ENCODE results near the gene CHAF1A.

DNA sequence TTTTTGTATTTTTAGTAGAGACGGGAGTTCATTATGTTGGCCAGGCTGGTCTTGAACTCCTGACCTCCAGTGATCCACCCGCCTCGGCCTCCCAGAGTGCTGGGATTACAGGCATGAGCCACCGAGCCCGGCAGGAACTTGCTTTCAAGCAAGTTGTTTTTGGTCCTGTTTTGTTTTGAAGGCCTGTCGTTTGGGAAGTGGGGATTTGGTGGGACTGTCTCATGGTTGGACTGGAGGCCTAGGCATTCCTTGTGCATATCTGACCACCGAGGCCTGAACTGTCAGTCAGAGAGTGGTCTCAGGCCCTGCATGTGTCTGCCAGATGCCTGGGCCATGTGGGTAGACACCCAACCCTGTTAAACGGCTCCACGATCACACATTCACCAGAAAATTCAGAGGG lies 28.9 kb downstream of the CHAF1A start:
- TF ChIP-seq TAF1 (IDR thresholded peaks at IDR 0.05; ENCODE audit: borderline replicate concordance, low read depth, low read length): no peak
- TF ChIP-seq POLR2A (IDR thresholded peaks at IDR 0.05; ENCODE audit: low read depth, low read length): peak; percentile 3; the same call in 1 of the 2 replicates
- TF ChIP-seq POLR2AphosphoS5 (IDR thresholded peaks at IDR 0.05; ENCODE audit: low read depth, low read length): no peak

All from GM12892 (cell line).